Stimulated activated CD8-positive, alpha-beta memory T cell treated with anti-CD3 and anti-CD28 coated beads, Interleukin-12 subunit alpha, Interleukin-12 subunit beta, amount 100 ng/mL, for 4 hours (primary cell): Measurements from ENCODE around the gene RABIF.

Experiments used
- DNase-seq: peaks from one replicate; pipeline ENCODE4 v3.0.0-alpha.2; 2020; ENCODE audit warnings: low read depth

RABIF gene

GRCh38 chr1:202873026-202873425 is 15.9 kb downstream of the RABIF start:
- no peak for DNase-seq

GRCh38 chr1:202871367-202871766 is 17.6 kb downstream of the RABIF start:
- no peak for DNase-seq

- no peak for DNase-seq
Observed at GRCh38 chr1:202862679-202863560, 26.0 kb downstream of the RABIF start.

DNA sequence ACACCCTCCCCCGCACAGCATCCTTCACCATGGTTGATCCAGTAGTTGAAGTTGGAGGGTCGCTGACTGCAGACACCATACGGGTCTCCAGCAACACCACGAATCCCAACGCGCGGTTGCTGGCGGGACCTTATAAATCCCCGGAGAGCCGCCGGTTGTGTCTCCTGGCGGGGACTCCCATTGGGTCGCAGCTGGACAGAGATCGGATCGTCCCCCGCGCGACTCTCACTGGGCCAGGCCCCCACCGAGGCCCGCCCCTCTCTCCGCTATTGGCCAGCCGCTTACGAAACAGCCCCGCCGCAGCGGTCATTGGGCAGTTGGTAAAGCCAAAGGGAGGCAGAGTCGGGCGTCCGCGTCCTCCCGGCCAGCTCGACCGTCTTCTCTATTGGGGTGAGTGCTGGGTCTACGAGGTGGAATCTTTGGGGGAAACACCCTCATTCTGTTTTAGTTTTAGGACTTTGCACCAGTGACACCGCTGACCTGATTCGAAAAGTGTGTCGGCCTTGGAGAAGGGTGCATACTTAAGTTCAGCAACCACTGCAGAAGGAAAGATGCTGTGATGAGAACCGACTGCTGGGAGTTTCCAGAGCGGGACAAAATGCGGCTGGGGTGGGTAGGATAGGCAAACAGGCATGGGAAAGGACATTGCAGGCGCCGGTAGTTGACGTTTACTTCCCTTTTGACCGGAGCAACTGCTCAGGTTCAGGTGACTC is 27.4 kb downstream of the RABIF start:
- peak; percentile 25 for DNase-seq

DNA sequence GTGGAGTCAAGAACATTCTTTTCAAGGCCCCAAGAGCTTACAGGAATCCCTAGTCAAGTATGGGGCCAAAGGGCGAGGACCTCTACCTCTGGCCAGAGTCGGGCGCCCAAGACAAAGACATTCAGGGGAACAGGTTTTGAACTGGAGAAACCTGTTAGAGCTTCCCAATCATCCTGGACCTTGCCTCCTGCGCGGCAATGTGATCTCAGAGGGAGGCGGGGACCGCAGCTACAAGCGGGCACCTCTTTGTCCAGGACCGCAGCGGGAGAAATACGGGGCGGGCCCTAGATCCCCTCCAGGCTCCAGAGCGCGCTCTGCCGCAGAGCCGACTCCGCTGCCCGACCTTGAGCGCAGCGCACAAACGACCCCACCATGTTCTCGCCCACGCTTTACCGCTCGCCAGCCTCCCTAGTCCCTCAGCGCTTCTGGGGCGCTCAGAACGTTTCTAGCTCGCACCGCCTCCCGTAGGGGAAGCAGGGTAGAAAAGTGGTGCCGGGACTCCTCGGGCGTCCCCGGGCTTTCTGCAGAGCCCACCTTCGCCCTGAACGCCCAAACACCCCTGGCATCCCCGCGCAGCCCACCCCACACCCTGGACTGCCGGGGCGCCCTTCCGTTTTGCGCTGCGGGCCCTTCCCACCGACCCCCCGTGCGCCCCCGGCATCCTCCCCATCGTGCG is 28.1 kb downstream of the RABIF start:
- DNase-seq: peak; percentile 19

- DNase-seq: no peak
Observed at GRCh38 chr1:202858789-202859414, 30.0 kb downstream of the RABIF start.

- DNase-seq: no peak
Observed at GRCh38 chr1:202858331-202858730, 30.6 kb downstream of the RABIF start.

DNA sequence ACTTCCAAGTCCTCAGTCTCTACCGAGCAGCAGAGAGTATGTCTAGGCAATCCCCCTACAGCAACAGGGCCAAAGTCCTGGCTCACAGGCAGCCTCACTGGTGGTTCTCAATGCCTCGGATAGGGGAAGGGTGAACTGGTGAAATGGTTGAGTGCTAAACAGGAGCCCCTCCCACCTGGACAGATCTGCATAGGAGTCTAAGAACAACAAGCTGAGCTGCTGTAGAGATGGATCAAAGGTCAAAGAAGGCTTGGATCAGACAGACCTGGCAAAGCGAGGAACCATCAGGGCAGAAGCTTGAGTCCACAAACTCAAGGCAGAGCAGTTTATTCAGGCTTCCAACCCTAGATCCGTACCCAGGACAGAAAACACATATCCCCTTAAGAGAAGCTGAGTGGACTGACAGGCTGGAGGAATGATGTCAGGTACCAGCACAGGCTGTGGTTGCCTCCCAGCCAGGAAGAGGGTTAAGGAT is 31.8 kb downstream of the RABIF start:
- DNase-seq: no peak

- DNase-seq: no peak
Observed at GRCh38 chr1:202856014-202856413, 32.9 kb downstream of the RABIF start.

DNA sequence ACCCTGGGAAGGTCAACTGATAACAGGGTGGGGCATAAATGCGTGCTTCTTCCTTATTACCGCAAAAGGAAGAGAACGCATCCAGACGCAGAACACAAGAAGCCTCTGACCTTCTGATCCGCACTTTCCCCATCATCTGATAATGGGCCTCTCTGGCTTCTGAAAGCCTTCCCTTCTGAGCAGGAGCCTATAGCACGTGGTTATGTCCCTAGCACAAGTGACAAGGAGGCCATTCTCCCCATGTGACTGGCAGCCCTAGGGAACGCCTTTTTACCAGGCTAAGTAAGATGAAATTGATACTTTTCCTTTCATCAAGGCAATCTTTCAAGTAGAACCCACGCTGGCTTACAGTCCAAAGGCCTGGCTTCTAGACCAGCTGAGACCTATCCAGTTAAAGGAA is 34.2 kb downstream of the RABIF start:
- DNase-seq: no peak

- no peak for DNase-seq
Observed at GRCh38 chr1:202852163-202852904, 36.6 kb downstream of the RABIF start.

DNA sequence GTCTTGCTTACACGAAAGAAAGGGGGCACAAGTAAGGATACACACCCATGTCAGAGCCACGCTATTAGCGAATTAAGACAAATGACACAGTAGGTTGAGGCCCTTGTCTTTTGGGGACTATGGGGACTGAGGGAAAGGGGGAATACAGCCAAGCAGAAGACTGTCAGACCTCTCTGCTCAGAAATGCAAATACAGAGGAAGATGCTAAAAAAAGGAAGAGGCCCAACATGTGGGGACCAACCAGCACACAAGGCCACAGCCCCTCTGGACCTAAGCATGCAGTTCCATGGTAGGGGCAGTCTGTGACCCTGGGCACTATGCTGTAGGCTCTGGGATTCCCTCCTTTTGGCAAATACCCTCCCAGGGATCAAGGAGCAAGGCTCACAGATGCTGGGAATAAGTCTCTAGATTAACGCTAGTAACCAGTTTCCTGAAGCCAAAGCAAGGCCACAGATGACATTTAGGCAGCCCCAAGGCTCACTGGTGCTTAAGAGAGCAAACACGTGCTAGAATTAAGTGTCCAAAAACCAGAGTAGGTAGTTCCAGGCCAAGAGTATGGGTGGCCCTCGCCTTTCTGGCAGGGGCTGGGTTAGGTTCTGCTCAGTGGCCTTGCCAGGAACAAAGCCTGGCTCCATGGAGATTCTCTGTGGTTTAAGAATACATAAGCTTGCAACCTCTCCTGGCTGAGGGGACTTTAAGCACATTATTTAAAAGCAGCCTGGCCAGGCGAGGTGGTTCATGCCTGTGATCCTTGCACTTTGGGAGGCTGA is 38.2 kb downstream of the RABIF start:
- no peak for DNase-seq

DNA sequence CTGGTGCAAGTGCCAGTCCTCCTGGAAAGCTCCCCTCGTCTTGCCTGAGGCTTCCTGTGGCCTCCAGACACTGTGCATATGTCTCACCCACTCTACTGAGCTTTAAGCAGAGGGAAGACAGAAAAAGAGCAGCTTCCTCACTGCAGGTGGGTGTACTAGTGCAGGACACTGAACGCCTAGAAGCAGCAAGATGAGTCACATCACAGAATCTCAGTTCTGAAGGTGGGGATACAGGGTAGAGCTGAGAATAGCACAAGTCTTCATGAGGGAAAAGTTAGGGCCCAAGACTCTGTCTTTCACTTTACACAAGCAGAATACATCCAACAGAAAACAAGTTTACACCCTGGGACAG is 40.8 kb downstream of the RABIF start:
- DNase-seq: no peak

GRCh38 chr1:202844935-202845334 is 44.0 kb downstream of the RABIF start:
- no peak for DNase-seq

- DNase-seq: no peak
Observed at GRCh38 chr1:202844259-202844658, 44.7 kb downstream of the RABIF start.

GRCh38 chr1:202843081-202843480 is 45.9 kb downstream of the RABIF start:
- no peak for DNase-seq

DNA sequence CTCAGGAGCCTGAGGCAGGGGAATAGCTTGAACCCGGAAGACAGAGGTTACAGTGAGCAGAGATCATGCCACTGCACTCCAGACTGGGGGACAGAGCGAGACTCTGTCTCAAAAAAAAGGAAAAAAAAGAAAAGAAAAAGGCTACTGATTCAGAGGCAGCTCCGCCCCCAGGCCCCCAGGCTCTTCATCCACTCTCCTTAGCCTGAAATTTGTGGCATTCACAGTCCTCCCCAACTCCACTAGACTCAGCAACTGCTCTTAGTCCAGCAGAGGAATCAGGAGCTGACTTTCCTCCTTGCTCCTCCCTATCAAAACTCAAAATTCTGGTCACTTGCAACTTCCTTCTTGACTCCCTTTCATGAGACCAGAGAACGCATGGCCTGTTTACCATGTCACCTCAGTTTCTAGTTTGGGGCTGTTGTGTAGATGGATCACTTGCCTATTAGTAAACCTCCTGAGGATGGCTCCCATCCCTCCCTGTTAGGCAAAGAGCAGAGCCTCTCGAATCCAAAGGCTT is 51.1 kb downstream of the RABIF start:
- DNase-seq: no peak

GRCh38 chr1:202836623-202837403 is 52.1 kb downstream of the RABIF start:
- DNase-seq: no peak

- DNase-seq: no peak
Observed at GRCh38 chr1:202835548-202836072, 53.3 kb downstream of the RABIF start.
